Suprapubic skin (tissue), 4 donors: Measurements from ENCODE around the gene SNRK.

Source experiments
- EP300 ChIP-seq: sonication (generic); formaldehyde crosslinking; IDR thresholded peaks from one replicate; pipeline ENCODE4 v1.6.1; 2017; ENCODE audit warnings: antibody characterized with exemption
- POLR2A ChIP-seq, 2 donors: fragments of 450-650 bp; IDR thresholded peaks; one replicate each; pipeline ENCODE4 v1.6.1; 2017; ENCODE audit warnings: antibody characterized with exemption in 2 of 2, mild to moderate bottlenecking in 2 of 2, moderate library complexity in 2 of 2
- POLR2AphosphoS5 ChIP-seq, 3 donors: sonication (generic); formaldehyde crosslinking; IDR thresholded peaks; one replicate each; pipeline ENCODE4 v1.6.1; 2017; ENCODE audit warnings: antibody characterized with exemption in 3 of 3
- TF ChIP-seq, protein P1 (sequence below), 2 donors: fragments of 200-600 bp in 1 of 2; fragments of 450-650 bp in 1 of 2; sonication (generic) in 1 of 2; IDR thresholded peaks; one replicate each; pipeline ENCODE4 v1.5.1; 2016 to 2019; ENCODE audit warnings: antibody characterized with exemption in 2 of 2, mild to moderate bottlenecking in 1 of 2, moderate library complexity in 1 of 2

DNA sequence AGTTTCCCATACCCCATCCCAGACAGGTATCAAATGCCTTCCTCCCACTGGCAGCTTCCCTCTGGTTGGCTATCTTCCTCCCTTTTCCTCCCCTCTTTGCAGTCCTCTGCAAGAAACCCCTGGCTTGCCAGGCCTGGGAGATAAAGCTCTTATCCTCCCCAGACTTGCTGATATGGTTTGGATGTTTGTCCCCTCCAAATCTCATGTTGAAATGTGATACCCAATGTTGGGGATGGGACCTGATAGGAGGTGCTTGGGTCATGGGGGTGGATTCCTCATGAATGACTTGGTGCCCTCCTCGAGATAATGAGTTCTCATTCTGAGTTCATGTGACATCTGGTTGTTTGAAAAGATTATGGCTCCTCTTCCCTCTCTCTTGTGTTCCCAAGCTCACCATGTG is 32.2 kb upstream of the SNRK start:
- TF ChIP-seq, protein P1, sequence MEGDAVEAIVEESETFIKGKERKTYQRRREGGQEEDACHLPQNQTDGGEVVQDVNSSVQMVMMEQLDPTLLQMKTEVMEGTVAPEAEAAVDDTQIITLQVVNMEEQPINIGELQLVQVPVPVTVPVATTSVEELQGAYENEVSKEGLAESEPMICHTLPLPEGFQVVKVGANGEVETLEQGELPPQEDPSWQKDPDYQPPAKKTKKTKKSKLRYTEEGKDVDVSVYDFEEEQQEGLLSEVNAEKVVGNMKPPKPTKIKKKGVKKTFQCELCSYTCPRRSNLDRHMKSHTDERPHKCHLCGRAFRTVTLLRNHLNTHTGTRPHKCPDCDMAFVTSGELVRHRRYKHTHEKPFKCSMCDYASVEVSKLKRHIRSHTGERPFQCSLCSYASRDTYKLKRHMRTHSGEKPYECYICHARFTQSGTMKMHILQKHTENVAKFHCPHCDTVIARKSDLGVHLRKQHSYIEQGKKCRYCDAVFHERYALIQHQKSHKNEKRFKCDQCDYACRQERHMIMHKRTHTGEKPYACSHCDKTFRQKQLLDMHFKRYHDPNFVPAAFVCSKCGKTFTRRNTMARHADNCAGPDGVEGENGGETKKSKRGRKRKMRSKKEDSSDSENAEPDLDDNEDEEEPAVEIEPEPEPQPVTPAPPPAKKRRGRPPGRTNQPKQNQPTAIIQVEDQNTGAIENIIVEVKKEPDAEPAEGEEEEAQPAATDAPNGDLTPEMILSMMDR (IDR thresholded peaks at IDR 0.05), result no peak
- TF ChIP-seq POLR2AphosphoS5 (IDR thresholded peaks at IDR 0.05) (no peak), POLR2A (IDR thresholded peaks at IDR 0.05) (no peak), EP300 (no peak)
